H1 (cell line): ENCODE data around the gene CNGA1. TPM values are rescaled to one million over a fixed set of nuclear protein-coding genes. Genes with fewer than 3 reads are reported as not detected.
"Not testable (repeated sequence)": the region's sequence is repeated elsewhere in the genome, so short reads cannot be mapped to it uniquely, and the experiment has no call there.

Experiments
- CTCF ChIA-PET: fragments of 300-600 bp; sonication (Branson Sonifier 250); formaldehyde crosslinking; loops from one replicate; lab custom pipeline; 2021; ENCODE audit not compliant: partially characterized antibody; lab: Charles Lee
- POLR2A ChIA-PET: fragments of 300-600 bp; sonication (Branson Sonifier 250); formaldehyde crosslinking; loops from one replicate; lab custom pipeline; 2021; ENCODE audit warnings: inconsistent platforms; ENCODE audit not compliant: partially characterized antibody; lab: Charles Lee
- DNase-seq, 2 experiments: peaks; one replicate each; pipeline versions ENCODE4 v3.0.0 to v3.0.0-alpha.2; 2010 to 2022; ENCODE audit warnings: low spot score in 2 of 2, low read depth in 1 of 2, mixed read lengths in 1 of 2
- FAIRE-seq: peaks from 2 replicates; lab custom pipeline; 2011; peaks lifted over from hg19 to GRCh38; lab: Jason Lieb, UNC
- H2AFZ ChIP-seq: 2 replicates; pipeline ENCODE4 v1.8.1; 2012; ENCODE audit warnings: low read length, inconsistent platforms
- H2AK5ac ChIP-seq: 2 replicates; pipeline ENCODE4 v1.6.1; 2013; ENCODE audit warnings: low read depth, low read length
- H2BK120ac ChIP-seq: replicated peaks from 2 replicates; pipeline ENCODE3; 2013; ENCODE audit warnings: low read depth, low read length, inconsistent platforms
- H2BK12ac ChIP-seq: 2 replicates; pipeline ENCODE4 v1.6.1; 2013; ENCODE audit warnings: low read depth, low read length
- H2BK15ac ChIP-seq: 2 replicates; pipeline ENCODE4 v1.6.1; 2013; ENCODE audit warnings: low read length
- H2BK20ac ChIP-seq: 2 replicates; pipeline ENCODE4 v1.6.1; 2013; ENCODE audit warnings: low read length
- H2BK5ac ChIP-seq: 2 replicates; pipeline ENCODE4 v1.6.1; 2013; ENCODE audit warnings: low read depth, low read length
- H3K14ac ChIP-seq: 2 replicates; pipeline ENCODE4 v1.6.1; 2013; ENCODE audit warnings: inconsistent platforms; ENCODE audit not compliant: insufficient read length
- H3K18ac ChIP-seq: 2 replicates; pipeline ENCODE4 v1.6.1; 2013; ENCODE audit warnings: low read length; ENCODE audit errors: extremely low read depth
- H3K23ac ChIP-seq: 2 replicates; pipeline ENCODE4 v1.6.1; 2013; ENCODE audit warnings: inconsistent platforms; ENCODE audit not compliant: insufficient read length
- H3K23me2 ChIP-seq: 2 replicates; pipeline ENCODE4 v1.6.1; 2013; ENCODE audit warnings: low read depth, low read length
- H3K27ac ChIP-seq: 2 replicates; pipeline ENCODE4 v1.6.1; 2011; ENCODE audit warnings: low read depth, low read length, inconsistent platforms
- H3K27me3 ChIP-seq, 4 experiments: replicated peaks in 1 of 4; 1 replicate in 1 of 4; 2 replicates in 3 of 4; pipeline versions ENCODE4 v1.6.1 to v1.8.1; 2011 to 2013; ENCODE audit warnings: low read length in 3 of 4, mild to moderate bottlenecking in 3 of 4, inconsistent platforms in 2 of 4, mixed read lengths in 2 of 4, moderate library complexity in 1 of 4; ENCODE audit not compliant: control insufficient read depth in 3 of 4, insufficient read depth in 3 of 4; ENCODE audit errors: extremely low read depth in 1 of 4
- H3K36me3 ChIP-seq, 4 experiments: 2 replicates each; pipeline versions ENCODE4 v1.6.1 to v1.8.1; 2011 to 2013; ENCODE audit warnings: mild to moderate bottlenecking in 4 of 4, low read length in 3 of 4, moderate library complexity in 2 of 4, control low read depth in 1 of 4, inconsistent platforms in 1 of 4; ENCODE audit not compliant: insufficient read depth in 4 of 4, control insufficient read depth in 2 of 4
- H3K4ac ChIP-seq: replicated peaks from 2 replicates; pipeline ENCODE3; 2013; ENCODE audit warnings: low read length, low read depth, mixed read lengths, inconsistent platforms; ENCODE audit not compliant: insufficient read length
- H3K4me1 ChIP-seq, 4 experiments: replicated peaks in 1 of 4; 1 replicate in 1 of 4; 2 replicates in 3 of 4; pipeline versions ENCODE4 v1.6.1 to v1.8.1; 2011 to 2013; ENCODE audit warnings: low read length in 3 of 4, inconsistent platforms in 2 of 4, mixed read lengths in 1 of 4; ENCODE audit not compliant: insufficient read depth in 4 of 4, control insufficient read depth in 3 of 4
- H3K4me2 ChIP-seq, 2 experiments: 2 replicates each; pipeline versions ENCODE4 v1.6.1 to v1.8.1; 2011 to 2013; ENCODE audit warnings: low read depth in 2 of 2, low read length in 2 of 2, control low read depth in 1 of 2, inconsistent platforms in 1 of 2, mild to moderate bottlenecking in 1 of 2; ENCODE audit not compliant: insufficient read depth in 1 of 2
- H3K4me3 ChIP-seq, 4 experiments: fragments of 200-600, 300-600 bp in 1 of 4; sonication (generic), shearing (Covaris generic), sonication (Bioruptor Twin) in 1 of 4; 2 replicates each; pipeline versions ENCODE4 v1.5.1 to v1.8.1; 2011 to 2016; ENCODE audit warnings: low read length in 4 of 4, low read depth in 3 of 4, control low read depth in 2 of 4, inconsistent platforms in 2 of 4, mild to moderate bottlenecking in 2 of 4, mixed read lengths in 1 of 4, moderate library complexity in 1 of 4; ENCODE audit not compliant: insufficient read depth in 2 of 4; ENCODE audit errors: extremely low read depth in 1 of 4
- H3K56ac ChIP-seq: replicated peaks from 2 replicates; pipeline ENCODE3; 2013; ENCODE audit warnings: low read depth, mild to moderate bottlenecking, mixed read lengths, low read length, inconsistent platforms; ENCODE audit not compliant: insufficient read length
- H3K79me1 ChIP-seq: 2 replicates; pipeline ENCODE4 v1.6.1; 2013; ENCODE audit warnings: low read depth, low read length, control low read depth
- H3K79me2 ChIP-seq, 2 experiments: 2 replicates each; pipeline versions ENCODE4 v1.6.1 to v1.8.1; 2012 to 2013; ENCODE audit warnings: low read length in 2 of 2, mild to moderate bottlenecking in 2 of 2, inconsistent platforms in 1 of 2; ENCODE audit not compliant: insufficient read depth in 2 of 2, control insufficient read depth in 1 of 2
- H3K9ac ChIP-seq, 4 experiments: replicated peaks in 1 of 4; 1 replicate in 1 of 4; 2 replicates in 3 of 4; pipeline versions ENCODE4 v1.6.1 to v1.8.1; 2011 to 2013; ENCODE audit warnings: low read depth in 3 of 4, low read length in 3 of 4, control low read depth in 2 of 4, mild to moderate bottlenecking in 2 of 4, moderate library complexity in 2 of 4, inconsistent platforms in 1 of 4; ENCODE audit errors: extremely low read depth in 1 of 4
- H3K9me3 ChIP-seq, 2 experiments: 2 replicates each; pipeline versions ENCODE4 v1.6.1 to v1.8.1; 2012 to 2013; ENCODE audit warnings: mild to moderate bottlenecking in 2 of 2, moderate library complexity in 2 of 2, control low read depth in 1 of 2, inconsistent platforms in 1 of 2, low read depth in 1 of 2, low read length in 1 of 2, mixed read lengths in 1 of 2; ENCODE audit not compliant: insufficient read depth in 2 of 2
- H4K20me1 ChIP-seq, 2 experiments: replicated peaks in 1 of 2; 2 replicates each; pipeline versions ENCODE3 to v1.8.1; 2011 to 2013; ENCODE audit warnings: inconsistent platforms in 2 of 2, low read length in 2 of 2, mild to moderate bottlenecking in 1 of 2; ENCODE audit not compliant: insufficient read depth in 2 of 2, control insufficient read depth in 1 of 2
- H4K5ac ChIP-seq: 2 replicates; pipeline ENCODE4 v1.6.1; 2013; ENCODE audit warnings: low read length, low read depth, mixed read lengths, inconsistent platforms; ENCODE audit not compliant: insufficient read length
- H4K8ac ChIP-seq: 2 replicates; pipeline ENCODE4 v1.8.0; 2013; ENCODE audit warnings: mild to moderate bottlenecking, moderate library complexity, low read length, inconsistent platforms; ENCODE audit not compliant: insufficient read depth; ENCODE audit errors: extremely low read depth
- H4K91ac ChIP-seq: replicated peaks from 2 replicates; pipeline ENCODE3; 2013; ENCODE audit warnings: low read length, mixed read lengths, inconsistent platforms; ENCODE audit not compliant: insufficient read length
- ASH2L ChIP-seq: fragments of 200-600, 300-600 bp; sonication (generic); IDR thresholded peaks from one replicate; pipeline ENCODE4 v1.7.1; 2017; ENCODE audit warnings: low read length
- RBBP5 ChIP-seq: IDR thresholded peaks from 2 replicates; pipeline ENCODE4 v1.7.1; 2012; ENCODE audit warnings: low read depth, mild to moderate bottlenecking, inconsistent platforms, low read length, moderate library complexity, borderline replicate concordance
- SP1 ChIP-seq: IDR thresholded peaks from 2 replicates; pipeline ENCODE4 v1.6.1; 2011; ENCODE audit warnings: low read depth, low read length
- WGBS, 2 experiments: shearing (Covaris generic) in 1 of 2; methylation state at CpG; one replicate each; pipeline versions ENCODE4 v1.1.6 to v1.1.7; 2013 to 2015; ENCODE audit warnings: low lambda C conversion rate in 2 of 2, mixed read lengths in 2 of 2, inconsistent platforms in 1 of 2, low coverage in 1 of 2, missing lambda C conversion rate in 1 of 2; ENCODE audit not compliant: insufficient replicate concordance in 2 of 2, insufficient coverage in 1 of 2, insufficient read length in 1 of 2; ENCODE audit errors: extremely low coverage in 1 of 2, missing lambda C conversion rate in 1 of 2; 5-methylcytosine and 5-hydroxymethylcytosine counted together
- polyA plus RNA-seq, 7 experiments: library from polyadenylated mRNA; depleted of rRNA in 3 of 7; stranded (reverse) in 5 of 7; unstranded in 2 of 7; fragments of >200 nt in 5 of 7; fragments of 200-250 nt in 2 of 7; gene quantifications; 1 replicate in 5 of 7; 2 replicates in 1 of 7; 4 replicates in 1 of 7; pipeline versions ENCODE4 v1.2.1 to v1.2.3, GENCODE V29; 2011 to 2013; ENCODE audit warnings: missing spikeins in 2 of 7, mixed read lengths in 2 of 7
- total RNA-seq: library from RNA; stranded (reverse); fragmentation: NEBNext Ultra II Directional; extraction: Animal tissue kit (Norgen Biotek cat#: 25700); gene quantifications from 2 replicates; pipeline ENCODE4 v1.2.1, GENCODE V29; 2021

The CNGA1 gene
- total and polyA plus RNA-seq, 2 of the 8 experiments (the other 6 are each of a cell fraction or from before 2014, with no cell fraction given): 0.17 to 0.54 TPM

DNA sequence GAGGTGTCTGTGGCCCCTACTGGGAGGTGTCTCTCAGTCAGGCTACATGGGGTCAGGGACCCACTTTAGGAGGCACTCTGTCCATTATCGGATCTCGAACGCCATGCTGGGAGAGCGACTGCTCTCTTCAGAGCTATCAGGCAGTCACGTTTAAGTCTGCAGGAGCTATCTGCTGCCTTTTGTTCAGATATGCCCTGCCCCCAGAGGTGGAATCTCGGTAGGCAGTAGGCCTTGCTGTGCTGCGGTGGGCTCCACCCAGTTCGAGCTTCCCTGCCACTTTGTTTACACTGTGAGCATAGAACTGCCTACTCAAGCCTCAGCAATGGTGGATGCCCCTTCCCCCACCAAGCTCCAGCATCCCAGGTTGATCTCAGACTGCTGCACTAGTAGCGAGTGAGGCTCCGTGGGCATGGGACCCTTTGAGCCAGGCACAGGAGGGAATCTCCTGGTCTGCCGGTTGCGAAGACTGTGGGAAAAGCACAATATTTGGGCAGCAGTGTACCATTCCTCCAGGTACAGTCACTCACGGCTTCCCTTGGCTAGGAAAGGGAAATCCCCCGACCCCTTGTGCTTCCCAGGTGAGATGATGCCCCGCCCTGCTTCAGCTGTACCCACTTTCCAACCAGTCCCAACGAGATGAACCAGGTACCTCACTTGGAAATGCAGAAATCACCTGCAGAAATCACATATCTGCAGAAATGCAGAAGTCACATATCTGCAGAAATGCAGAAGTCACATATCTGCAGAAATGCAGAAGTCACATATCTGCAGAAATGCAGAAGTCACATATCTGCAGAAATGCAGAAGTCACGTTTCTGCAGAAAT is 93.8 kb downstream of the CNGA1 start:
- H3K4ac ChIP-seq, H3K23me2 ChIP-seq, H4K91ac ChIP-seq, H3K23ac ChIP-seq, H2BK120ac ChIP-seq, H4K8ac ChIP-seq, H3K79me2 ChIP-seq, H2BK15ac ChIP-seq, H3K36me3 ChIP-seq, H4K20me1 ChIP-seq, H3K27me3 ChIP-seq, H3K4me1 ChIP-seq, H3K56ac ChIP-seq, H3K9ac ChIP-seq, H3K14ac ChIP-seq, H2AK5ac ChIP-seq, H3K9me3 ChIP-seq, H3K27ac ChIP-seq, FAIRE-seq, H3K79me1 ChIP-seq, H3K4me3 ChIP-seq, DNase-seq, H2BK20ac ChIP-seq: not testable (repeated sequence)
- ChIA-PET CTCF (interaction anchor here (1.0 to 1.1 kb wide), 4 partner anchors 9 to 111 kb away, joined by 3 to 4 read pairs (median 4); no protein-coding TSS in a partner anchor), POLR2A (interaction anchor here (1.2 to 1.5 kb wide), 2 partner anchors 8 to 11 kb away, joined by 3 to 9 read pairs; partner anchors contain the start of gene NFXL1)
- H2BK12ac ChIP-seq: peak overlapping the region; percentile 60; the same call in 1 of the 2 replicates
- 77% methylated on average over 17 of the region's 17 CpGs; no CpG with 5 or more reads in 1 of the 2 experiments for WGBS, 2 experiments
- H3K18ac ChIP-seq: peak overlapping the region; percentile 6
- peak overlapping the region; percentile 71 for H4K5ac ChIP-seq
- 0 out of 2 replicates have a peak overlapping the region, but pooled peaks have one; percentile 8 for H2AFZ ChIP-seq
- TF ChIP-seq SP1: 0 out of 2 replicates have a peak, but pooled peaks have one; percentile 14
- peak; percentile 53; the same call in 1 of the 2 replicates for TF ChIP-seq RBBP5
- TF ChIP-seq ASH2L: peak; percentile 47
- peak overlapping the region; percentile 60; the same call in 1 of the 2 replicates for H2BK5ac ChIP-seq
- H3K4me2 ChIP-seq: peak overlapping the region; percentile 45 to 53; a peak in 3 of 4 replicates
